OCI-M2 (cell line): ENCODE measurements around the gene ODF2.
"Not testable (repeated sequence)": the region's sequence is repeated elsewhere in the genome, so short reads cannot be mapped to it uniquely, and the experiment has no call there.

ENCODE experiments used
- DNase-seq: peaks from one replicate; lab custom pipeline; 2025; ENCODE audit not compliant: unreplicated experiment; lab: John Stamatoyannopoulos, UW

ODF2 gene

DNA sequence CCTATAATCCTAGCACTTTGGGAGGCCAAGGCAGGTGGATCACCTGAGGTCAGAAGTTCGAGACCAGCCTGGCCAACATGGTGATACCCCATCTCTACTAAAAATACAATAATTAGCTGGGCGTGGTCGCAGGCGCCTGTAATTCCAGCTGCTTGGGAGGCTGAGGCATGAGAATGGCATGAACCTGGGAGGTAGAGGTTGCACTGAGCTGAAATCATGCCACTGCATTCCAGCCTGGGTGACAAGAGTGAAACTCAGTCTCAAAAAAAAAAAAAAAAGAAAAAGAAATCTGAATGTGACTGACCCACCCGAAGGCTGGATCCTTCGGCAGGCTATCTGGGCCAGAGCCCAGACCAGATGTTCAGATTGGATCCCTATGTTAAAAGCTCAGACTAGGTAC lies 32.5 kb upstream of the ODF2 start:
- DNase-seq = not testable (repeated sequence)

DNA sequence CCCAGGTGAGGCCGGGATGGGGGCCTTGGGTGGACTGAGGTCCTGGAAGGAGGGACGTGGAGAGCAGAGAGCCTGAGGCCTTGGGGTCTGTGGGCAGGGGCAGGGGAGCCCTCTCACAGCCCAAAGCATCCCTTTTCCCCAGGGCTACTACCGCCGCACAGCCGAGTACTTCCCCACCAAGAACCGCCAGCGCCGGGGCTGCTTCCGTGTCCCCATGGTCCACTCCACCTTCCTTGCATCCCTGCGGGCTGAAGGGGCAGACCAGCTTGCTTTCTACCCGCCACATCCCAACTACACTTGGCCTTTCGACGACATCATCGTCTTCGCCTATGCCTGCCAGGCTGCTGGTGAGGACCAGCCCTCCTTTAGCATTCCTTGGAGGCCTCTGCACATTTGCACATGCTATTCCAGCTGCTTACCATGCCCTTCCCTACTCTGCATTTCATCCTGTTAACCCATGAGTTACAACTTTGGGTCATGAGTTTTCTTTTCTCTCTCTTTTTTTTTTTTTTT lies 31.5 kb upstream of the ODF2 start:
- DNase-seq = no peak

- no peak for DNase-seq
Measured at GRCh38 chr9:128428644-128429512, 26.9 kb upstream of the ODF2 start.

GRCh38 chr9:128429513-128430086 lies 26.2 kb upstream of the ODF2 start:
- no peak for DNase-seq

DNA sequence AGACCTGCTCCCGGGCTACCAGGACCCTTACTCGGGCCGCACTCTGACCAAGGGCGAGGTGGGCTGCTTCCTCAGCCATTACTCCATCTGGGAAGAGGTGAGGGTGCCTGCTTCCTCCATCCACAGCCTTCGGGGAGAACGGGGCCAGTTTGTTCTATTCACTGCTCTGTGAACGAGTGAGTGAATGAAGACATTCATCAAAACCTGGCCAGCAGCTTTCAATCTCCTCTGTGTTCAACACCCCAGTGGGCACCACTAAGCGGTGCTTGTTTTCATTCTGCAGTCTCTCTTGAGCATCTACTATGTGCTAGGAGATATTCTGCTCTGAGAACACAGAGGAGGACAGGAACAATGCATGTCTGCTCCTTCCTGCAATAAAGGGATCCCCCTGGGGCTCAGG lies 24.6 kb upstream of the ODF2 start:
- DNase-seq = no peak

- no peak for DNase-seq
Measured at GRCh38 chr9:128434340-128434739, 21.5 kb upstream of the ODF2 start.

GRCh38 chr9:128435611-128436010 lies 20.2 kb upstream of the ODF2 start:
- no peak for DNase-seq

DNA sequence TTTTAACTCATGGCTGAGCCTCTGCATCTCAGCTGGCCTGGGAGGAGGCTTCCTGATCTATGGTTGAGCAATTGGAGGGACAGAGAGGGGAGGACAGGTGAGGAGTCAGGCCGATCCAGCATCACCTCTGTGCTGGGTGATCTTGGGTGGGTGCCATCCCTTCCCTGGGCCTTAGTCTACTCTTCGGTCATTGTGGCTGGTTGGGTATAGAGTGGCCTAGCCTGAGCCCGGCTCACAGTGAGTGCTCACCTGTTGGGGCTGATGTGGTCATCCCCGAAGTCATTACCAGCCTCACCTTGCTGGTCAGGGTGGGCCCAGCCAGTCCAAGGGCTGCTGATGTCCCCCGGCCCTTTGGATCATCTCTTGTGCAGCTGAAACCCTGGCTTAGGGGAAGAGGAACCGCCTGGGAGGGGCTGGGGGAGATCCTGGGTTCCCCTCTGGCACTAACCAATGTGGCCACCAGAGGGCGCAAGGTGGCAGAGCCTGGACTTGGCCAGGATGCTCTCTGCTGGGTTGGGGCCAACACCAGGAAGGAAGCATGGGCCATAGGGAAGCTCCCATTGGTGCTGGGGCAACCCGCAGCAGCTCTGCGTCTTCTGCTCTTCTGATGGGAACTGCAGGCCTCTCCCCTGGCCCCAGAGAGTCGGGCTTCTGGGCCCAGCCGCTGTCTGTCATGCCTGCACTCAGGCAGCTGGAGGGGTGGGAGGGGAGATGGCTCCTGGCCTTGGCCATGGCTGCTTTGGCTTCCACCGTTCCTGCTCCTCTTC lies 17.3 kb upstream of the ODF2 start:
- peak; percentile 24 for DNase-seq

GRCh38 chr9:128439273-128439672 lies 16.5 kb upstream of the ODF2 start:
- DNase-seq = no peak

- DNase-seq = no peak
Measured at GRCh38 chr9:128442150-128442549, 13.7 kb upstream of the ODF2 start.

- DNase-seq = not testable (repeated sequence)
Measured at GRCh38 chr9:128446505-128446904, 9.3 kb upstream of the ODF2 start.

GRCh38 chr9:128448746-128449145 lies 7.1 kb upstream of the ODF2 start:
- DNase-seq = no peak

DNA sequence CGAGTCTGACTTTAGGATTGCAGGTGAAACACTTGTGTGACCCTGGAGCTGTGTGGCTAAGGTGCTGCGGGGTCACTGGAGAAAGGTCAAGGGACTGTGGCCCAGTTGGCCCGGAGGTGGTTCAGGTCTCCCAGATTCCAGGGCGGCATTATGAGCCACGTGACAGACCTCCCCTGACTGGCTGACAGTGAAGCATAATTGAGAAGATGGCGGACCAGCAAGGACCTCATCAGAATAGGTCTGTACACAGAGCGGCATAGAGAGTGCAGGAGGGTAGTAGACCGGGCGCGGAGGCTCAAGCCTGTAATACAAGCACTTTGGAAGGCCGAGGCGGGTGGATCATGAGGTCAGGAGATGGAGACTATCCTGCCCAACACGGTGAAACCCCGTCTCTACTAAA lies 815 bp upstream of the ODF2 start:
- DNase-seq = no peak

DNA sequence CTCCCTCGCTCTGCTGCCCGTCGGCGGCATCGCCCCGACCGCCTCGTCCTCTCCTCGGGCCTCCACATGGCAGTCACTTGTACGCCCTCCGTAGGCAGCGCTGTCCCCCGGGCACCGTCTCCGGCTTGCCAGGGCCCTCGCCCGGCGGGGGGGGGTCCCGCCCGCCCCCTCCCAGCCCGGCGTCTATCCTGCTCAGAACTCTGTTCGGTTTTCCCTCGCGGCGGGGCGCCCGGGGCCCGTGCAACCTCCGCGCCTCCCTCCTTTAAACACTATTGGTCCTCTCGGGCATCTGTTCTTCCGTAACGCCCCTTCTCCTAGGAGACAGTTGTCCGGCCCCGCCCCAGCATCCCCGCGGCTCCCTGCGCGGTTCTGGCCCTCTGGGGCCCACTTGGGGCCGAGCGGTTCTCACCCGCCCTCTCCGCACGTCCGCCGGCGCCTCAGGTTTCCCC lies 831 bp downstream of the ODF2 start:
- no peak for DNase-seq

DNA sequence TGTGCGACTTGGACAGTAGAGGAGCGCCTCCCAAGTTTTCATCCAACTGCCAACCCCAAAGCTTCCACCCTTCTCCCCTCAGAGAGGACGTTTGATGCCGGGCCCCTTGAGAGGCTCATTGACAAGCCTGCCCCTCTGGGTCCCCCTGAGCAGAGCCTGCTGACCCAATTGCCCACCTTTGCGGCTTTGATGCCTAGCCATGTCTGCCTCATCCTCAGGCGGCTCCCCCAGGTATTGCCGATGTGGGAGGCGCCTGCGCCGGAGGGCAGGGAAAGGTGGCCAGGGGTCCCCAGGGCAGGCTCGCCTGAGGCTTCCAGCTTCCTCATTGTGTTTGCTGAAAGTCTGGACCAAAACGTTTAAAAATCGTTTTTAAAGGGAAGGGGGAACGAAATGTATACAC lies 1.4 kb downstream of the ODF2 start:
- no peak for DNase-seq

GRCh38 chr9:128459011-128459410 lies 3.2 kb downstream of the ODF2 start:
- no peak for DNase-seq

DNA sequence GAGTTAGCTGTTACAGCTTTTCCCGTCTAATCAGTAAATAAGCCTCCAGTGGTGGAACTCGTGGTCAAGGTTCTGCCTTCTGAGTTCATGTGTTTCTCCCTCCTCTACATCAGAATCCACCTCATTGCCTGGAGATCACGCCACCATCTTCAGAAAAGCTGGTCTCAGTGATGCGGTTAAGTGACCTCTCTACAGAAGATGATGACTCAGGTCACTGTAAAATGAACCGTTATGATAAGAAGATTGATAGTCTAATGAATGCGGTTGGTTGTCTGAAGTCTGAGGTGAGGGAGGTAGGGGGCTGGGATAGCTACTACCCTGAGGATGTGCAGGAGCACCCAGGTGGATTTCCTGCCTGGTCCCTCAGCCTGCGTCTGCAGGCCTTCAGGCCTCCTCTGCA lies 13.3 kb downstream of the ODF2 start:
- no peak for DNase-seq

GRCh38 chr9:128470560-128470959 lies 14.8 kb downstream of the ODF2 start:
- no peak for DNase-seq

- DNase-seq = no peak
Measured at GRCh38 chr9:128473104-128473503, 17.3 kb downstream of the ODF2 start.

GRCh38 chr9:128475867-128476266 lies 20.1 kb downstream of the ODF2 start:
- no peak for DNase-seq

DNA sequence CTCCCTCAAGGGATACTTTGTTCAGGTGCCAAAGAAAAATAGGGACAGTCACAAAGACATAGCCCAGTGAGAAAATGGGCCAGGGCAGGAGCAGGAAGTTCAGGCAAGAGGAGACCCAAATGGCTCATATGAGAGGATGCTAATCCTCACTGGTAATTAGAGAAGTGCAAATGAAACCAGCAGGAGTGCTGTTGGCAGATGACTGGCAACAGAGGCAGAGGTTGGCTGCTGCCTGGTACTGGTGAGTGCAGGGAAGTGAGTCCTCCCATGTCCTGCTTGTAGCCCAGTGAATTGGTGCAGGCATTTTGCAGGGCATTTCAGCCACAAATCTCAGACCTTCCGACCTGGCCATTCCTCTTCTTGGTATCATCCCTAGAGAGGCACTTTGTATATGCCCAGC lies 23.5 kb downstream of the ODF2 start:
- DNase-seq = no peak

DNA sequence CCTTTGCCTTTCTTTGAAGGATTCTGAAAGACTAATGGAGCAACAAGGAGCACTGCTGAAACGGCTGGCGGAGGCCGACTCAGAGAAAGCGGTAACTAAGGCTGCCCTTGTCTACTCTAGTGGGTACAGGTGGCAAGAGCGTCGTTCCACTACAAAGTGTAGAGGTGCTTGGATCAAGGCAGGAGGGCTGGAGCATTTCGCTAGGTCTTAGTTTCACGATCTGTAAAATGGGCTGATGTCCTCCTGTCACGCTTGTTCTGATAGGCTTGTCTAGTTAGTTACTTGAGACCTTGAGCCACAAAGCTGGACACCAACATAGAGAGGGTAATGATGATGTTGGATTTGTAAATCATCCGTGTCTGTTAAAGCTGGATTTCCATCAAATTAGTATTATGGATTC lies 25.8 kb downstream of the ODF2 start:
- no peak for DNase-seq
